ENCODE measurements around the gene SDK2. TPM values are rescaled to one million over a fixed set of nuclear protein-coding genes. Genes with fewer than 3 reads are reported as not detected.

Gene SDK2
- total and polyA plus RNA-seq, 2 of the 8 experiments (the other 6 are each of a cell fraction or from before 2014, with no cell fraction given) = 3.9 to 4.1 TPM

GRCh38 chr17:73569762-73570319 lies 74.4 kb downstream of the SDK2 start (continued):
- TF ChIP-seq USF2 (IDR thresholded peaks at IDR 0.05; ENCODE audit: low read length) (no peak), SIN3A (conservative IDR thresholded peaks at IDR 0.05 in 1 of 2, IDR thresholded peaks at IDR 0.05 in 1 of 2; ENCODE audit: low read depth in 1 of 2, low read length in 2 of 2) (no peak), SUZ12 (IDR thresholded peaks at IDR 0.05; ENCODE audit: low read length) (no peak), KDM5A (IDR thresholded peaks at IDR 0.05; ENCODE audit: low read length) (no peak), SRF (IDR thresholded peaks at IDR 0.05; ENCODE audit: low read depth, low read length) (no peak), BCL11A (IDR thresholded peaks at IDR 0.05; ENCODE audit: low read depth in 2 of 2, low read length in 2 of 2) (no peak), CEBPB (IDR thresholded peaks at IDR 0.05; ENCODE audit: low read depth, low read length) (no peak), ASH2L (IDR thresholded peaks at IDR 0.05; ENCODE audit: low read length) (no peak)
